Left lung (tissue), 10 donors: ENCODE data around the gene ALDH1B1. TPM values are rescaled to one million over a fixed set of nuclear protein-coding genes. Genes with fewer than 3 reads are reported as not detected.

Experiments
- ATAC-seq: fragments of 200-7000 bp; cut with Tn5 transposase; one replicate; pipeline ENCODE4 v1.9.1; 2020; ENCODE audit warnings: moderate library complexity
- DNase-seq, 4 donors: peaks; one replicate each; pipeline ENCODE4 v3.0.0-alpha.2; 2013 to 2020
- H3K27ac ChIP-seq, 2 donors: fragments of 200-600 bp; sonication (generic) in 1 of 2; one replicate each; pipeline versions ENCODE4 v1.5.0 to v1.8.0; 2020 to 2021
- H3K27me3 ChIP-seq, 2 donors: fragments of 200-600 bp; sonication (generic) in 1 of 2; one replicate each; pipeline versions ENCODE4 v1.5.0 to v1.8.0; 2020 to 2021
- H3K36me3 ChIP-seq, 2 donors: fragments of 200-600 bp; sonication (generic) in 1 of 2; one replicate each; pipeline versions ENCODE4 v1.5.0 to v1.8.0; 2020 to 2021
- H3K4me1 ChIP-seq, 2 donors: fragments of 200-600 bp; one replicate each; pipeline ENCODE4 v1.8.0; 2021
- H3K4me3 ChIP-seq, 2 donors: fragments of 200-600 bp; sonication (generic) in 1 of 2; one replicate each; pipeline versions ENCODE4 v1.5.0 to v1.8.0; 2020 to 2021; ENCODE audit warnings: mild to moderate bottlenecking in 1 of 2
- H3K9me3 ChIP-seq, 2 donors: fragments of 200-600 bp; sonication (generic) in 1 of 2; one replicate each; pipeline versions ENCODE4 v1.5.0 to v1.8.0; 2020 to 2021
- intact Hi-C, 2 donors: fragments of 100-400 bp; cut with DNase I; formaldehyde crosslinking; loops; one replicate each; pipeline versions ENCODE4 v1.11.2 to v1.14.2; 2022
- polyA plus RNA-seq, 6 donors: library from polyadenylated mRNA; unstranded; fragments of 120-200 nt; gene quantifications; one replicate each; pipeline ENCODE4 v1.2.1, GENCODE V29; 2013; ENCODE audit not compliant: insufficient read length in 6 of 6
- total RNA-seq, 2 donors: library from RNA; stranded (reverse); fragmentation: NEBNext Ultra II Directional; extraction: Animal tissue kit (Norgen Biotek cat#: 25700); gene quantifications; one replicate each; pipeline ENCODE4 v1.2.1, GENCODE V29; 2021
- TF ChIP-seq, protein P1 (sequence below), 2 donors: fragments of 200-600 bp; sonication (generic) in 1 of 2; IDR thresholded peaks; one replicate each; pipeline versions ENCODE4 v1.5.0 to v1.8.0; 2021; ENCODE audit warnings: antibody characterized with exemption in 2 of 2
- donor health status: DM: no; HTN: yes; CAD: no.
- donor health status: DM: no; HTN: no; CAD: no.

The ALDH1B1 gene
- total and polyA plus RNA-seq, 8 donors, result 15.5 to 27.1 (median 18.9) TPM

DNA sequence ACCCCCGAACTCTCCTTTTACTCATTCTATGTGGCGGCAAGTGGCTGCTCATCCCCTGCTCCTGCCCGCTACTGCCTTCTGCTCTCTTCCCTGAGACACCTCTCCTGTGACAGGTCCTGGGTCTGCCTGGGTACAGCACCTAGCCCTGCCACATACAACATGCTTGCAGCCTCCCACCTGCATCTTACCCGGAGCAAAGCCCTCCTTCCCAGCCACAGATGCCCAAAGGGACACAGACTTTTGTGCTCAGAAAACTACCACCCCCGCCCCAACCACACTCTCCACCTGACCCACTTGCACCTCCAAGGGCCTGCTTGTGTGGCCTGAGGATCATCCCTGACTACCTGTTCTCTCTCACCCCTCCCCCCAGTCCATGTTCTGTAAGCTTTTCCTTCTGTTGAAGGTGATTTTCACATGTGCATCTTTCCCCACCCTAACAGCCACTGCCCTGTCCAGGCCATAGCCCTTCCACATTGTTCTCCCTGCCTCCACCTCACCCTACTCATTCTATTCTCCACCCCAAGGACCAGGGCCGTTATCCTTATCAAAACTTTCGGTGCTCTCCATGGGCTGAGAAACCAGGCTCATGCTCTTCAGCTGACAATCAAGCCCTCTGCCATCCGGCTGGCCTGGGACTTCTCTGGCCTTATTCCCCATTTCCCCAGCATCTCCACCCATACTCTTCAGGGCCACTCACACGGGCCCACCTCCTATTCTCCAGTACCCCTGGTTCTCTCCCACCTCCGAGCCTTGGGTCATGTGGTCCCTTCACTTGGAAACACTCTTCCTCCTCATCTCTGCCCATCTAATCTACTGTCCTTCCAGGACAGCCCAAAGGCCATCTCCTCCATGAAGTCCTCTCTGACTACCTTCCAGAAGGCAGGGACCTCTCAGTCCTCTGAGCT, 46.4 kb upstream of the ALDH1B1 start:
- intact Hi-C loops, result no loop called here
- TF ChIP-seq, protein P1, sequence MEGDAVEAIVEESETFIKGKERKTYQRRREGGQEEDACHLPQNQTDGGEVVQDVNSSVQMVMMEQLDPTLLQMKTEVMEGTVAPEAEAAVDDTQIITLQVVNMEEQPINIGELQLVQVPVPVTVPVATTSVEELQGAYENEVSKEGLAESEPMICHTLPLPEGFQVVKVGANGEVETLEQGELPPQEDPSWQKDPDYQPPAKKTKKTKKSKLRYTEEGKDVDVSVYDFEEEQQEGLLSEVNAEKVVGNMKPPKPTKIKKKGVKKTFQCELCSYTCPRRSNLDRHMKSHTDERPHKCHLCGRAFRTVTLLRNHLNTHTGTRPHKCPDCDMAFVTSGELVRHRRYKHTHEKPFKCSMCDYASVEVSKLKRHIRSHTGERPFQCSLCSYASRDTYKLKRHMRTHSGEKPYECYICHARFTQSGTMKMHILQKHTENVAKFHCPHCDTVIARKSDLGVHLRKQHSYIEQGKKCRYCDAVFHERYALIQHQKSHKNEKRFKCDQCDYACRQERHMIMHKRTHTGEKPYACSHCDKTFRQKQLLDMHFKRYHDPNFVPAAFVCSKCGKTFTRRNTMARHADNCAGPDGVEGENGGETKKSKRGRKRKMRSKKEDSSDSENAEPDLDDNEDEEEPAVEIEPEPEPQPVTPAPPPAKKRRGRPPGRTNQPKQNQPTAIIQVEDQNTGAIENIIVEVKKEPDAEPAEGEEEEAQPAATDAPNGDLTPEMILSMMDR (IDR thresholded peaks at IDR 0.05), result no peak
- ATAC-seq (no peak), DNase-seq (no peak)
- Histone ChIP-seq H3K4me1 (no peaks in the 10 kb centered on the region), H3K4me3 (no peak overlapping the region), H3K36me3 (no peaks in the 10 kb centered on the region), H3K27me3 (peaks cover 0 to 14% of the 10 kb centered on the region in 2 donors), H3K9me3 (no peaks in the 10 kb centered on the region), H3K27ac (no peak overlapping the region)

DNA sequence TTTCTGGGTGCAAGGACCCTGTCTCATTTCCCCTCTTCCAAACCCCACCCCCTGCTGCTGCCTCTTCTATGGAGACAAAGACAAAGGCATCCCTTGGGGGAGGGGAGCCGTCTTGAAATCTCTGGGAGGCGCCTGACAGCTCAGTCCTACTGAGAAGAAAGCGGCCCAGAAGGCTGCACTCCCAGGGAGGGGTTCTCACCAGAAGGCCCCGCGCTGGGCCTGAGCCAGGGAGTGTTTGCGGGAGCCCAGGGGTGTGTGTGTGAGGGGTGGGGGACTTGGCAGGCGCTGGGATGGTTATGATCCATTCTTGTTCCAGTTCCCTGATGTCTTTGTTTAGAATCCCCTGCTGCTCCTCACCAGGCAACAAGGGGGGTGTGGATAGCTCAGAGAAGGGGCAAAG, 45.7 kb upstream of the ALDH1B1 start:
- no peak for ATAC-seq
- Histone ChIP-seq H3K9me3 (no peaks in the 10 kb centered on the region), H3K27ac (no peak overlapping the region), H3K4me1 (no peaks in the 10 kb centered on the region), H3K4me3 (no peak overlapping the region), H3K27me3 (peaks cover 0 to 16% of the 10 kb centered on the region in 2 donors), H3K36me3 (no peaks in the 10 kb centered on the region)
- TF ChIP-seq, protein P1 (IDR thresholded peaks at IDR 0.05), result no peak
- intact Hi-C loops, result no loop called here
- DNase-seq, result peak in 1 of 4 donors; percentile 44

DNA sequence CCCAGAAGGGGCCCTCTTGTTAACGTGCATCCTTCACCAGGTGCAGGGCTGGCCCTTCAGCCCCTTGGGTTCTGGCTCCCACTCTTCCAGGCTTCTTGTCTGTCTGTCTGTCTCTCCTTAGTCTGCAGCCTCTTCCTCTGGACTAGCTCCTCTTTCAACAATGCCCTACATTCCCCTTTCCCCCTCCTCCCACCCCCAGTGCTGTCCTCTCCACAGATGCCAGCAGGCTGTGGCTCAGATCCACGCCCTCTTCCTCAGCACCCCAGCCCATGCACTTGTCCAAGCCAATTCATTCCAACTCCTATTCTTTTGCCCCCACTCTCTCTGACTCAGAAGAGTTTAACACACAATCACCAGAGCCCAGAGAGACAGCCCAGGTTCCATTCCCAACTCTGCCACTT, 45.2 kb upstream of the ALDH1B1 start:
- DNase-seq (no peak), ATAC-seq (no peak)
- H3K36me3 ChIP-seq, result no peaks in the 10 kb centered on the region
- peaks cover 0 to 19% of the 10 kb centered on the region in 2 donors for H3K27me3 ChIP-seq
- H3K27ac ChIP-seq, result no peak overlapping the region
- H3K9me3 ChIP-seq, result no peaks in the 10 kb centered on the region
- no peak overlapping the region for H3K4me3 ChIP-seq
- intact Hi-C loops, result no loop called here
- TF ChIP-seq, protein P1 (IDR thresholded peaks at IDR 0.05), result no peak
- H3K4me1 ChIP-seq, result no peaks in the 10 kb centered on the region

DNA sequence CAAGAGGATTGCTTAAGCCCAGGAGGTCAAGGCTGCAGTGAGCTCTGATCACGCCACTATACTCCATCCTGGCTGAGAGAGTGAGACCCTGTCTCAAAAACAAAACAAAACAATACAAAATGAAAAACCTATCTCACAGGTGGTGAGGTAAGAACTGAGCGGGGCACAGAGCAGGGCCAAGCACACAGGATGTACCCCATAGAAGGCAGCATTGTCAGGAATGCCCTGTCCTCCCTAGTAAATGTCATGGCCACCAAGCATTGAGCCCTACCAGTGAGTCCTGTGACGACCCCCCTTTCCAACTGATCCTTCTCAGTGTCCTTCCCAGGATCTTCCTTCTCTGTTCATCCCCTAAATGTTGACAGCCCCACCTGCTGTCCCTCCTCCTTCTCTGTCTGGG, 44.6 kb upstream of the ALDH1B1 start:
- peaks cover 0 to 19% of the 10 kb centered on the region in 2 donors for H3K27me3 ChIP-seq
- intact Hi-C loops, result no loop called here
- TF ChIP-seq, protein P1 (IDR thresholded peaks at IDR 0.05), result no peak
- no peaks in the 10 kb centered on the region for H3K36me3 ChIP-seq
- no peak for ATAC-seq
- DNase-seq, result no peak
- no peak overlapping the region for H3K27ac ChIP-seq
- H3K4me3 ChIP-seq, result no peak overlapping the region
- H3K4me1 ChIP-seq, result no peaks in the 10 kb centered on the region
- no peaks in the 10 kb centered on the region for H3K9me3 ChIP-seq

DNA sequence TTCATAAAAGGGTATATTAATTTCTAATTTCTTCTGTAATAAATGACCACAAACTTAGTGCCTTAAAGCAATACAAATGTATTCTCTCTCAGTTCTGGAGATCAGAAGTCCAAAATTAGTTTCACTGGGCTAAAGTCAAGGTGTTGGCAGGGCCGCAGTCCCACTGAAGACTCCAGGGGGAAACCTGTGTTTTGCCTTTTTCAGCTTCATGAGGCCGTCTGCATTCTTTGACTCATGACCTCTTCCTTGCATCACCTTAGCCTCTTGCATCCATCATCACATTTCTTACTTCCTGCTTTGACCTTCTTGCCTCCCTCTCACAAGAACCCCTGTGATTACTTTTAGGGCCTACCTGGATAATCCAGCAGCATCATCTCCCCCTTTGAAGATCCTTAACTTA, 42.0 kb upstream of the ALDH1B1 start:
- H3K4me3 ChIP-seq, result no peak overlapping the region
- intact Hi-C loops, result no loop called here
- peaks cover 0 to 19% of the 10 kb centered on the region in 2 donors for H3K27me3 ChIP-seq
- no peaks in the 10 kb centered on the region for H3K4me1 ChIP-seq
- H3K36me3 ChIP-seq, result no peaks in the 10 kb centered on the region
- no peak for DNase-seq
- TF ChIP-seq, protein P1 (IDR thresholded peaks at IDR 0.05), result no peak
- H3K27ac ChIP-seq, result no peak overlapping the region
- ATAC-seq, result no peak
- no peaks in the 10 kb centered on the region for H3K9me3 ChIP-seq
